ENCODE data around the gene TRA2A.
"Not testable (repeated sequence)": the region's sequence is repeated elsewhere in the genome, so short reads cannot be mapped to it uniquely, and the experiment has no call there.

Gene TRA2A

DNA sequence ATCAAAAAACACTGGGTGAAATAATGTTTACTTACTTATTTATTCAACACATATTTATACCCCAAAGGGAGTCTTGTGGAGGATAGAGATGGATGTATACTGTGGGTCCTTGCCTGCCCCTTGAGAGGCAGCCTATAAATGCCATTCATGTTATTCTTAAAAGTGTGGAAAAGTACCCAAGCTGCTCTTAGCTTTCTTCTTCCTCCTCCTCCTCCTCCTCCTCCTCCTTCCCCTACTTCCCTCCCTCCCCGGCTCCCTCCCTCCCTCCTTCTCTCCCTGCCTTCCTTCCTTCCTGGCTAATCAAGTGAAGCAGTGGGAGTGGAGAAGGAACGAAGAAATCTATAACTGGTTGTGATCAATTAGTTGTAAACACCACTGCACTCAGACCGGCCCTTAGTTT, 40.3 kb downstream of the TRA2A start:
- DNase-seq, result no peak

DNA sequence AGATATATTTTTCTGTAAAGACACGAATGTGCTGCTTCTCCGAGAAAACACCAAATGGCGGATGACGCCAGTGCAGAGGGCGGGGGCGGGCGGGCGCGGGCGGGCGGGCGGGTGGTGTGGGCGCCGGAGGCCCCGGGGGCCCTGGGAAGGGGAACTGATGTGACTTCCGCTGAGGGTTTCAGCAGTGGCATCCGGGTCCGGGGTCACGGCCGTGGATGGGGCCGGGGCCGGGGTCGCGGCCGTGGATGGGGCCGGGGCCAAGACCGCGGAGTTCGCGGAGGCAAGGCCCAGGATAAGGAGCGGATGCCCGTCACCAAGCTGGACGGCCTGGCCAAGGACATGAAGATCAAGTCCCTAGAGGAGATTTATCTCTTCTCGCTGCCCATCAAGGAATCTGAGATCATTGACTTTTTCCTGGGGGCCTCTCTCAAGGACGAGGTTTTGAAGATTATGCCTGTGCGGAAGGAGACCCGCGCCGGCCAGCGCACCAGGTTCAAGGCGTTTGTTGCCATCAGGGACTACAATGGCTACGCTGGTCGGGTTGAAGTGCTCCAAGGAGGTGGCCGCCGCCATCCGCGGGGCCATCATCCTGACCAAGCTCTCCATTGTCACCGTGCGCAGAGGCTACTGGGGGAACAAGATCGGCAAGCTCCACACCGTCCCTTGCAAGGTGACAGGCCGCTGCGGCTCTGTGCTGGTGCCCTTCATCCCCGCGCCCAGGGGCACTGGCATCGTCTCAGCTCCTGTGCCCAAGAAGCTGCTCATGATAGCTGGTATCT, 41.2 kb downstream of the TRA2A start:
- DNase-seq, result no peak

- not testable (repeated sequence) for DNase-seq
Observed at GRCh38 chr7:23488714-23489113, 43.1 kb downstream of the TRA2A start.

DNA sequence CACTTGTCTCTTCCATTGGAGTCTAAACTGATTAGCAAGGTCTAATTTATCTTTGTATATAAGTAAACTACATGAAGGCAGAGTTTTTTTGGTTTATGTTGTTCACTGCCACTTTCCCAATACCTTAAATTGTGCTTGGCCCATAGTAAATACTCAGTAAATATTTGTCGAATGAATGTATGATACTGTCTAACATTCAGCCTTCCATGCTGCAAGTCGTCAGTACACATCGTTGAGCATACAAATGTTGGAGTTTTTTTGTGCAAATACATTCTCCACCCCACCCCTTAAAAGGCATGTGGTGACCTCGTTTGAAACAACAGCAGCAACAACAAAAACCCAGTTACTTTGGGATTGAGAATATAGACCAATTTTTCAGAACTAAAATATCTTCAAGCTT, 44.1 kb downstream of the TRA2A start:
- DNase-seq, result no peak

GRCh38 chr7:23486002-23486773, 45.6 kb downstream of the TRA2A start:
- no peak for DNase-seq

- DNase-seq, result no peak
Observed at GRCh38 chr7:23482686-23483085, 49.1 kb downstream of the TRA2A start.

DNA sequence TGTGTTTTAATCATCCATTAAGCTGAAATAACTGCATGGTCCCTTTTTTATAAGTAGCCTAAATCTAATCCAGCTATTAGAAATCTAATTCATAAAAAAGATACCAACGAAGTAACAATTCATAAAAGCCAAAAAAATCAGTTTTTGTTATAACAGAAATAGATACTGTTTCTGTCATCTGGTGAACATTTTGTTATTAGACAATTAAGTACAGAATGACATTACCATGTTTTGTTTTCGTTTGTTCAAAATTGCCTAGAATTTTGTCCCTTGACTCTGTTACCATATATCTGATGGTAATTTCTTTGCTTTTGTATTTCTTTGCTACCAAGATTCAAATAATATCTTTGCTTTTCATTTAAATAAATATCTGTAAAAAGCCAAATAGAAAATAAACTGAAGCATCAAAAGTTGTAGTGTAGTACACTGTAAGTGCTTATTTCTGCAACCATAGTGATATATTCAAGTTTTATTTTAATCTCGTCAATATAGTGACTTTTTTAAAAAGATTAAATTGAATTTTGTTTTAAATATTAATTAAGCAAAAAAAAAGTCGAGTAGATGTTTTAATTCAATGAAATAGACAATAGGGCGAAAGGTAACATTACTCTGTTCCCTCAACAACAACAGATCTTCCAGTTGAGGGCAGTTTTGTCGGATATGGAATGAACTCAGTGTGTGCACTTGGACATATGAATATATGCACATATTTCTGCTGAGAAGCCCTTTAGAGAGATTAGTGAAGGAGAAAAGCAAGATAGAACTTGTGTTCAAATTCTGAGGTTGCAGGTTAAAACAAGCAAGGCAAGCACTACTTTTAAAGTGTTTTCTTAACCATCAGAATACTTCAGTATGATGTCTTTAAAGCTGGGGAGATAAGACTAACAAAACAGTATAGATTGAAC, 53.6 kb downstream of the TRA2A start:
- no peak for DNase-seq

DNA sequence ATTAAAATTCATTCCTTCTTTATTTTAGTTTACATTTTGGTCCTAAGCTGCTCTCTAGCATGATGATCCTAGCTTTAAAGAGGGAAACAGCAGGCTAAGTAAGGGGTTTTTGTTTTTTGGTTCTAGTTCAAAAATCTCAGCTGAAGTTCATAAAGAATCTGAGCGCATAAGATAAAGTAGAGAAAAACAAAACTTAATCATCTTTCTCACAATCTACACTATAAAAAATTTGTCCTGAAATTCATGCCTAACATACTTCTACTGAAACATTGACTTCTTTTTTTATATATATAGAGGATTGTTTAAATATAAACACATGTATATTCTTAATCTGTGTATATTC, 54.7 kb downstream of the TRA2A start:
- no peak for DNase-seq

DNA sequence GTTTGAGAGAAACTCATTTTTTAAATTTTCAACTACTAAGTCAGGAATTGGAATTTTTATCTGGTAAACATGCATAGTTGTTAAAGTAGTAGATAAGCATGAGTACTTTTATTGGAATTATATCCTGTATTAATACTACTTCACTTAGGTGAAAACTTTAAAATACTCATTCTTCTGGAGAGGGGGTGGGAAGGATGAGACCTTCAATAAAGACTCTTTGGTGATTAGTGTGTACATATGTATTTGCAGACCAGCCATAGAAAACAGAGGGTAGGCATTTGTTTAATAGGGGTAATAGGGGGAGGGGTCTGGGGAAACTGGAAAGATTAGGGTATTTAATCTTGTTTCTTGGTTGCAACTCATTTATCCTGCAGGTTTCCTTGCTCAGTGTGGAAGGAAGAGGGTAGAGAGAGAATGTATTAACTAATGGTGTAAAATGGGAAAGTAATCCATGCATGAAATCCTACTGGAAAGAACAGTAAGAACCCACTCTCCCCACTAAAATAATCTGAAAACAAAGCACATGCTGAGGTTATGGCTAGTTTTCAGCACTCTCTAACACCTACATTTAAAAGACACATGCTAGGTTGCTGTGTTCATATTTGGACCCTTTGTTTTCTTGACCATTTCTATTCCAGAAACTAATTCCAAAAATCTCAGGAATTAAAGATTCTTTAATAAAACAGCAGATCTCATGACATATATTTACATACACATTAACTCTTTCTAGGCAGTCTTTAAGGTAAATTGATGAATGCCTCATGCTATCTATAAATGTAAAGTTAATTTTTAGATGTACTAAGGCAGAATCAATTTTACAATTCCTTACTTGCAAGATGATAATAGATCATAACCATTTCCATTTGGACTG, 55.3 kb downstream of the TRA2A start:
- no peak for DNase-seq

DNA sequence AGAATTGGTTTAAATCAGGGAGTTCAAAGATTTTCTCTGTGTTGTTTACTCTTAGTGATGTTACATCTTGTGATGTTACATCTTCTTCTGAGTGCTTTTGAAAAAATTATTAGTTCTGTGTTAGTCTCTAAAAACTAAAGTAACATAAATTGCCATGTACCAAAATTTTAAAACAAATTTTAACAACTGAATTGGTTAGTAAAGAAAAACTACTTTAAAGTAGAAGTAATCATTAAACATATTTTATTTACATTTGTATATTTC, 56.3 kb downstream of the TRA2A start:
- DNase-seq, result no peak

DNA sequence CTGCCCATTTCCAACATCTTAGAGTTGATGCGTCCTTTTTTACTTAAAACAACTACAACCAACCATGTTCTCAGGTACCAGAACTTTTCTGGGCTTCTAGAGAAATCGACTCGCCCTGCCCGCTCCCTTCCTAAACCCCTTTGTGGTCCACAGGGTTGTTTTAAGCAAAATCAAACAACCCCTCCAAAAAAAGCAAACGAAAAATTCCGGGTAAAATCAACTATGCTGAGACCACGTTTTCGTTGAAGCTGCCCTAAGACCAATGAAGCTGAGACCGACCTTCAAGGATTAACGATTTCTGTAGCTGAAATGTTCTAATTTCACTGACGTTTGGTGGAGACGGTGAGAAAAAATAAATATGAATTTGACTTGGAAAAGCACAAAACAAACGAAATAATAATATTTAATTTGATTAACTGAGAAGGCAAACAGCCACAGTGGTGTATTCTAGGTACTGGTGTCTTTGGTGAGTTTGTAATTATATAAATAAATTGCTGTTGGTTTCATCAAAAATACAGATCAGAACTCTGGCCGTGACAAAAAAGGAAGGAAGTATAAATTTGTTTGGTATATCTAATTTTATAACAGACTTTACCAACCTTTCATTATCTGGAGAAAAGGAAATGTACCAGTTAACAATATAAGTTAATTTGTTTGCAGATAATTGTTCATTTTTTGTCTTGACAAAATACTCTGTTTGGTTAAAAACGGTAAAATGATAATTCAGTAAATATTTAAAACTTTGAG, 56.8 kb downstream of the TRA2A start:
- no peak for DNase-seq

DNA sequence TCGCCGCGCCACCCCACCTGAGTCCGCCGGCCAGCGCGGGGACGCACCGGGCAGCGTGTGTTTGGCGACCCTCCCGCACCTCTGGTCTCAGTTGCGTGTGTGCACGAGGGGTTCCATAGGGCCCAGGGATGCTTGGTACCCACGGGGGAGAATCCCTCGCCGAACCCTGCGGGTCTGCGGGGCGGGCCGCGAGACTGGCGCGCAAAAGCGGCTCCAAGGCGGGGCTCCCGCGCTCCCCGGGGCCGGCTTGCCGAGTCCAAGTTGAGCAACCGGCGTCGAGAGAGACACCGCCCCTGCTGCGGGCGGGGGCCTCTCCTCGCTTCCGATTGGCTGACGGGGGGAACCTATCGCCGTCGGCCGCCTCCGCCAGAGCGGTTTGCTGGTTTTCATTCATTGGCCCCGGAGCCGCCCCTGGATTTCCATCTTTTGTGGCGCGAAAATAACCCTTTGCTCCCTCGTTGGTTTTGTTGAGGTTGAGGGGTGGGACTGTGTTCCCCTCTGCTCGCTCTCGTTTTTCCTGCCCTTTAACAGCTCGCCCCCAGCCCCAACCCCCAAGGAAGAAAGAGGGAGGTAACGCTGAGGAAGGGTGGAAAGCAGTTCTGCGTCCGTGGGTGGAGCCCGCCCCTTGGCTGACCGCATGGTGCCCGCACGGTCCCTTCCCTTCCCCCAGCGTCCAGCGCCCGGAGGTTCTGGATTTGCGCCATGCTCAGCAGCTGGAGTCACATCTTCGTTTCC, 57.5 kb downstream of the TRA2A start:
- DNase-seq, result peak; percentile 99

DNA sequence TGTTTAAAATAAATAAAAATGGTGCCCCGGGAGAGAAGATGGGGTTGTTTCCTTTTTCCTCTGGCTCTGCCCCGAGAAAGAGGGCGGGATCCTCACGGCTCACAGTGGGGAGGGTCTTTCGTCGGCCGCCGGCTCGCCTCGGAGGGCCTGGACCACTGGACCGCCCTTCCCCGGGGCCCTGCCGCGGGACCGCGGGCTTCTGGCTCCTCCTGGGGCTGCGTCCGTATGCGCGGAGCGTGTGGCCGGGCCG, 58.0 kb downstream of the TRA2A start:
- DNase-seq, result no peak

DNA sequence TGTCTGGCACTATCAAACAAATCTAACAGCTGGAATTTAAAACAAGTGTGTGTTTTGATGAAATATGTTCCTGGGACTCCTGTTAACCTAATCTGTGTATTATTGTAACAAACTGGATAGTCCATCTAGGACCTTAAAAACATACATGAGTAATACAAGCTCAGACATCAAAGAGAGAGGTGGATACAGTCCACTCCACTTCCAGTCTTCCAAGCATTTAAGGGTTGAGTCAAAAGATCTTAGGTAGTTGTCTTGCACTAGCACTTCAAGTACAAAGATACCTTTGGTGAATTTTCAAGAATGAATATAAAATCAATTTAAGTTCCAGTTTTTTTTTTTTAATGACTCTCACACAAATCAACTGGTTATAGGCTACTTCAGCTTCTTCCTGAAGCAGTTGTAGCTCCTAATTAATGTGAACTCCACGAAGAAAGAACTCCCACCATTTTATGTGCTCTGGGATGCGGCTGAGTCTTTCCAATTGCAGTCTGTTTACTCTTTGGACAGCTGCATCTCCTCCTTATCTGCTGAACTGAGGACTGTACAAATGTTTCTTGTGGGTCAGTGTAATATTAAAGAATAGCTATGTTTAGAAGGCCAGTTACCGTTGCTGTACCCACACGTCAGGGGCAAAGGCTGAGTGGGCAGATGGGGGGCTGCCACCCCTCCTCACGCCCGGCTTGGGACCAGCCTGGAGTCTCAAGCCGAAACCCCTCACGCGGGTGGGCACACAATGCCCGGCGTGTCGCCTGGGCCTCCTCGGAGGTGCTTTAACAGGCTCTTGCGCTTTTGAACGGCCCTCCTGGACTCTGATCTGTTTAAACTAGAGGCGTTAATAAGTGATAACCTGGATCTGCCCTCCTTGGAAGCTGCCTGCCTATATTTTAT, 58.6 kb downstream of the TRA2A start:
- no peak for DNase-seq

GRCh38 chr7:23472556-23472955, 59.2 kb downstream of the TRA2A start:
- no peak for DNase-seq

- no peak for DNase-seq
Observed at GRCh38 chr7:23472046-23472445, 59.7 kb downstream of the TRA2A start.

DNA sequence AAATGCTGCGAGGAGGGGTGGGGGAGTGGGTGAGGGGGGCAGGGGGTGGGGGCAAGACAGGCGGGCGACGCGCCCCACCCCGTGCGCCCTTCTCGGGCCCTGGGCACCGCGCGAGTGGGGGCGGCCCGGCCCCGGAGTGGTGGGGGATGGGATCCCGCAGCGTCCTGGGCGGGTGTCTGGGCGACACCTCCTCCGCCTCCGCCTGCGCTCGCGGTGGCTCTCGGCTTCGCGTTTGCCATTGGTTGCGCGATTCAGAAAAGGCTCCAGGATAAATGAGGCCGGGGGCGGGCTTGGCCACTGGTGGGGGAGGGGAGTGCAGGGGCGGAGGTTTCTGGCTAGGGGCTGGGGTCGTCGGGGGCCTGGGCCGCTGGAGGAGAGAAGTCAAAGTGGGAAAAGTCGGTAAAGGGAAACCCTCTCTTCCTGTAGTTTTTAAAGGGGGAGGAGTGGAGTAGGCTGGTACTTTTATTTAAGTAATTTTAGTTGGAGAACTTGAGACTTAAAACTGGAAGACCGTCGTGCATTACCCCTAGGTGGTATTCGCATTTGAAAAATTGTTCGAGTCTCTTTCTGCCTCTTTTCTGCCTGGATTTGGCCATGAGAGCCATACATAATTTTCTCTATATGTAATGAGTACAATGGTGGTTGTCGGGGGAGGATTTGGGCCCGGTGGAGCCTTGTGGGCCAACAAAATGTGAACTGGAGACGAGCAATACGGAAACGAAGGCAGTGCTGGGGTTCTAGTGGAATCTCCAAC, 60.5 kb downstream of the TRA2A start:
- DNase-seq, result peak; percentile 41

GRCh38 chr7:23470330-23471105, 61.3 kb downstream of the TRA2A start, which contains the start of gene IGF2BP3:
Gene IGF2BP3 (minus strand): TSS chr7:23470491. CDS start chr7:23470110, 381 bp downstream.
- peak; percentile 86 for DNase-seq

DNA sequence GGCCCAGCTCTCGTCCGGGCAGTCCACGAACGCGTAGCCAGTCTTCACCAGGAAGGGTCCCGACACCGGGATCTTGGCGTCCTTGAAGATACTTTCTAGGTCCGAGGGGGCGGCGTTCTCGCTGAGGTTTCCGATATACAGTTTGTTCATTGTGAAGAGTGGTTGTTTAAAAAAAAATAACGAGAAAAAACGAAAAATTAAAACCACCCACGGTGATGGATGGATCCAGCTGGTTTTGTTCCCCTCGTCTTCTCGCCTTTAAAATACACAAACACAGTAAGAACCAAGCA, 61.9 kb downstream of the TRA2A start:
- DNase-seq, result no peak

Measured in SIG-M5 (cell line).